ENCODE results near the gene DLG2. TPM values are rescaled to one million over a fixed set of nuclear protein-coding genes. Genes with fewer than 3 reads are reported as not detected.
"Not testable (repeated sequence)": the region's sequence is repeated elsewhere in the genome, so short reads cannot be mapped to it uniquely, and the experiment has no call there.

The DLG2 gene
- total RNA-seq, 4 donors from 2014 or later: 1.3 to 4.7 (median 2.4) TPM

GRCh38 chr11:83746921-83747585 lies 1880.1 kb downstream of the DLG2 start:
- TF ChIP-seq, protein P1, sequence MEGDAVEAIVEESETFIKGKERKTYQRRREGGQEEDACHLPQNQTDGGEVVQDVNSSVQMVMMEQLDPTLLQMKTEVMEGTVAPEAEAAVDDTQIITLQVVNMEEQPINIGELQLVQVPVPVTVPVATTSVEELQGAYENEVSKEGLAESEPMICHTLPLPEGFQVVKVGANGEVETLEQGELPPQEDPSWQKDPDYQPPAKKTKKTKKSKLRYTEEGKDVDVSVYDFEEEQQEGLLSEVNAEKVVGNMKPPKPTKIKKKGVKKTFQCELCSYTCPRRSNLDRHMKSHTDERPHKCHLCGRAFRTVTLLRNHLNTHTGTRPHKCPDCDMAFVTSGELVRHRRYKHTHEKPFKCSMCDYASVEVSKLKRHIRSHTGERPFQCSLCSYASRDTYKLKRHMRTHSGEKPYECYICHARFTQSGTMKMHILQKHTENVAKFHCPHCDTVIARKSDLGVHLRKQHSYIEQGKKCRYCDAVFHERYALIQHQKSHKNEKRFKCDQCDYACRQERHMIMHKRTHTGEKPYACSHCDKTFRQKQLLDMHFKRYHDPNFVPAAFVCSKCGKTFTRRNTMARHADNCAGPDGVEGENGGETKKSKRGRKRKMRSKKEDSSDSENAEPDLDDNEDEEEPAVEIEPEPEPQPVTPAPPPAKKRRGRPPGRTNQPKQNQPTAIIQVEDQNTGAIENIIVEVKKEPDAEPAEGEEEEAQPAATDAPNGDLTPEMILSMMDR (IDR thresholded peaks at IDR 0.05 in 4 of 5, conservative IDR thresholded peaks at IDR 0.05 in 1 of 5): no peak
- no peak for TF ChIP-seq POLR2A (IDR thresholded peaks at IDR 0.05)
- ATAC-seq: no peak
- Histone ChIP-seq H3K4me3 (no peak overlapping the region), H3K9me3 (no peaks in the 10 kb centered on the region), H3K4me1 (no peaks in the 10 kb centered on the region), H3K27me3 (no peaks in the 10 kb centered on the region), H3K27ac (no peak overlapping the region), H3K36me3 (no peaks in the 10 kb centered on the region)
- no peak for DNase-seq
- in situ Hi-C loops (cut with MboI; ENCODE audit: low sequenced_read_pairs in 4 of 4): no loop called here
- intact Hi-C loops (cut with DNase I; ENCODE audit: low total_unique reads): no loop called here

- intact Hi-C loops (cut with DNase I; ENCODE audit: low total_unique reads) (no loop called here), in situ Hi-C loops (cut with MboI; ENCODE audit: low sequenced_read_pairs in 4 of 4) (no loop called here)
- Histone ChIP-seq H3K27ac (no peak overlapping the region), H3K4me1 (no peaks in the 10 kb centered on the region), H3K36me3 (no peaks in the 10 kb centered on the region), H3K4me3 (no peak overlapping the region), H3K27me3 (no peaks in the 10 kb centered on the region), H3K9me3 (no peaks in the 10 kb centered on the region)
- DNase-seq (no peak), ATAC-seq (no peak)
- TF ChIP-seq, protein P1 (IDR thresholded peaks at IDR 0.05 in 4 of 5, conservative IDR thresholded peaks at IDR 0.05 in 1 of 5): no peak
Observed at GRCh38 chr11:83744620-83745192, 1882.4 kb downstream of the DLG2 start.

DNA sequence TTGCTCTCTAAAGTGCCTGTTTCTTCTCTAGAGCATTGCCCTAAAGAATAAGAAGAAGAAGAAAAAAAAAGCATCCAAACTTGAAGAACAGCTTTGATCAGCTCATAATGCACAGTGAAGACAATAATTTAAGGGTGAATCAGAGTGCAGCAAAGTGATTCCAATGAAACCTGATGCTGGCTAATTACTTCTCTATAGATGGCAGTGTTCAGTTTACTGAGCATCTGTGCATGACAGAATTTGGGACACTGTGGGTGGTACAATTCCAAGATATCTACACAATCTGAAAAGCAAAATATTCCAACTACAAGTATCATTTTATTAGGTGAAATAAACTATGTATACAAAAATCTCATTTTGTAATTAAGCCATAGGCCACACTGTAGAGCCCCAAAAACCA lies 1890.5 kb downstream of the DLG2 start:
- ATAC-seq: no peak
- no peak overlapping the region for H3K27ac ChIP-seq
- H3K9me3 ChIP-seq: no peaks in the 10 kb centered on the region
- in situ Hi-C loops (cut with MboI; ENCODE audit: low sequenced_read_pairs in 4 of 4) (no loop called here), intact Hi-C loops (cut with DNase I; ENCODE audit: low total_unique reads) (no loop called here)
- no peaks in the 10 kb centered on the region for H3K36me3 ChIP-seq
- no peak for DNase-seq
- no peaks in the 10 kb centered on the region for H3K27me3 ChIP-seq
- no peaks in the 10 kb centered on the region for H3K4me1 ChIP-seq
- H3K4me3 ChIP-seq: no peak overlapping the region
- TF ChIP-seq, protein P1 (IDR thresholded peaks at IDR 0.05 in 4 of 5, conservative IDR thresholded peaks at IDR 0.05 in 1 of 5): no peak
- no peak for TF ChIP-seq POLR2A (IDR thresholded peaks at IDR 0.05)

- no peak for ATAC-seq
- intact Hi-C loops (cut with DNase I; ENCODE audit: low total_unique reads) (no loop called here), in situ Hi-C loops (cut with MboI; ENCODE audit: low sequenced_read_pairs in 4 of 4) (no loop called here)
- no peak for DNase-seq
- no peak overlapping the region for H3K27ac ChIP-seq
- no peaks in the 10 kb centered on the region for H3K27me3 ChIP-seq
- no peaks in the 10 kb centered on the region for H3K9me3 ChIP-seq
- H3K4me1 ChIP-seq: no peaks in the 10 kb centered on the region
- no peak for TF ChIP-seq POLR2A (IDR thresholded peaks at IDR 0.05)
- TF ChIP-seq, protein P1 (IDR thresholded peaks at IDR 0.05 in 4 of 5, conservative IDR thresholded peaks at IDR 0.05 in 1 of 5): no peak
- no peak overlapping the region for H3K4me3 ChIP-seq
- no peaks in the 10 kb centered on the region for H3K36me3 ChIP-seq
Observed at GRCh38 chr11:83734120-83734519, 1893.0 kb downstream of the DLG2 start.

DNA sequence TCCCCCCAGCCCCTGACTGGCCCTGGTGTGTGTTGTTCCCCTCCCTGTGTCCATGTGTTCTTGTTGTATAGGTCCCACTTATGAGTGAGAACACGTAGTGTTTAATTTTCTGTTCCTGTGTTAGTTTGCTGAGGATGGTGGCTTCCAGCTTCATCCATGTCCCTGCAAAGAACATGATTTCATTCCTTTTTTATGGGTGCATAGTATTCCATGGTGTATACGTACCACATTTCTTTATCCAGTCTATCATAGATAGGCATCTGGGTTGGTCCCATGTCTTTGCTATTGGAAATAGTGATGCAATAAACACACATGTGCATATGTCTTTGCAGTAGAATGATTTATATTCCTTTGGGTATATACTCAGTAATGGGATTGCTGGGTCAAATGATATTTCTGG lies 1895.9 kb downstream of the DLG2 start:
- intact Hi-C loops (cut with DNase I; ENCODE audit: low total_unique reads); H3K27ac ChIP-seq; H3K4me3 ChIP-seq; ATAC-seq; H3K4me1 ChIP-seq; H3K27me3 ChIP-seq; H3K36me3 ChIP-seq; in situ Hi-C loops (cut with MboI; ENCODE audit: low sequenced_read_pairs in 4 of 4); H3K9me3 ChIP-seq; DNase-seq: not testable (repeated sequence)
